Endothelial cell (in vitro differentiated cells): ENCODE results near the gene AFAP1L1. TPM values are rescaled to one million over a fixed set of nuclear protein-coding genes. Genes with fewer than 3 reads are reported as not detected.
A peak's percentile ranks its signal among the peaks of the same experiment; 100 is the strongest.

Experiments used
- DNase-seq: peaks from one replicate; pipeline ENCODE4 v3.0.0; 2021; ENCODE audit warnings: low spot score
- H3K27ac Mint-ChIP-seq: one replicate; pipeline ENCODE4 v1.8.0; 2021; ENCODE audit warnings: mixed read lengths, inconsistent platforms; ENCODE audit not compliant: unreplicated experiment
- H3K27me3 Mint-ChIP-seq: one replicate; pipeline ENCODE4 v1.8.0; 2021; ENCODE audit warnings: mild to moderate bottlenecking, moderate library complexity, mixed read lengths, inconsistent platforms; ENCODE audit not compliant: unreplicated experiment
- H3K36me3 Mint-ChIP-seq: one replicate; pipeline ENCODE4 v1.8.0; 2021; ENCODE audit warnings: mild to moderate bottlenecking, low read depth, mixed read lengths, inconsistent platforms; ENCODE audit not compliant: unreplicated experiment
- H3K4me1 Mint-ChIP-seq: one replicate; pipeline ENCODE4 v1.8.0; 2021; ENCODE audit warnings: mild to moderate bottlenecking, mixed read lengths, inconsistent platforms; ENCODE audit not compliant: unreplicated experiment
- H3K4me3 Mint-ChIP-seq: one replicate; pipeline ENCODE4 v1.8.0; 2021; ENCODE audit warnings: mild to moderate bottlenecking, mixed read lengths, inconsistent platforms; ENCODE audit not compliant: unreplicated experiment
- H3K9me3 Mint-ChIP-seq: one replicate; pipeline ENCODE4 v1.8.0; 2021; ENCODE audit warnings: mixed read lengths, inconsistent platforms; ENCODE audit not compliant: unreplicated experiment
- total RNA-seq: library from RNA; stranded (reverse); fragmentation: NEBNext Ultra II Directional; extraction: Animal tissue kit (Norgen Biotek cat#: 25700); gene quantifications from one replicate; pipeline ENCODE4 v1.2.1, GENCODE V29; 2021; ENCODE audit not compliant: unreplicated experiment
- TF ChIP-seq, protein P1 (sequence below): fragments of 200-600 bp; sonication (generic); IDR thresholded peaks from one replicate; pipeline ENCODE4 v1.5.0; 2021; ENCODE audit warnings: antibody characterized with exemption; ENCODE audit not compliant: unreplicated experiment

AFAP1L1 gene
- total RNA-seq, 1 donor from 2014 or later, result 393 TPM

GRCh38 chr5:149363358-149363757 is 91.7 kb downstream of the AFAP1L1 start:
- peaks cover 12% of the 10 kb centered on the region for H3K4me1 Mint-ChIP-seq
- H3K27me3 Mint-ChIP-seq, result peaks cover 9% of the 10 kb centered on the region
- no peak overlapping the region for H3K4me3 Mint-ChIP-seq
- no peaks in the 10 kb centered on the region for H3K9me3 Mint-ChIP-seq
- no peak overlapping the region for H3K27ac Mint-ChIP-seq
- peaks cover 3% of the 10 kb centered on the region for H3K36me3 Mint-ChIP-seq
- no peak for DNase-seq
- TF ChIP-seq, protein P1, sequence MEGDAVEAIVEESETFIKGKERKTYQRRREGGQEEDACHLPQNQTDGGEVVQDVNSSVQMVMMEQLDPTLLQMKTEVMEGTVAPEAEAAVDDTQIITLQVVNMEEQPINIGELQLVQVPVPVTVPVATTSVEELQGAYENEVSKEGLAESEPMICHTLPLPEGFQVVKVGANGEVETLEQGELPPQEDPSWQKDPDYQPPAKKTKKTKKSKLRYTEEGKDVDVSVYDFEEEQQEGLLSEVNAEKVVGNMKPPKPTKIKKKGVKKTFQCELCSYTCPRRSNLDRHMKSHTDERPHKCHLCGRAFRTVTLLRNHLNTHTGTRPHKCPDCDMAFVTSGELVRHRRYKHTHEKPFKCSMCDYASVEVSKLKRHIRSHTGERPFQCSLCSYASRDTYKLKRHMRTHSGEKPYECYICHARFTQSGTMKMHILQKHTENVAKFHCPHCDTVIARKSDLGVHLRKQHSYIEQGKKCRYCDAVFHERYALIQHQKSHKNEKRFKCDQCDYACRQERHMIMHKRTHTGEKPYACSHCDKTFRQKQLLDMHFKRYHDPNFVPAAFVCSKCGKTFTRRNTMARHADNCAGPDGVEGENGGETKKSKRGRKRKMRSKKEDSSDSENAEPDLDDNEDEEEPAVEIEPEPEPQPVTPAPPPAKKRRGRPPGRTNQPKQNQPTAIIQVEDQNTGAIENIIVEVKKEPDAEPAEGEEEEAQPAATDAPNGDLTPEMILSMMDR, result no peak

DNA sequence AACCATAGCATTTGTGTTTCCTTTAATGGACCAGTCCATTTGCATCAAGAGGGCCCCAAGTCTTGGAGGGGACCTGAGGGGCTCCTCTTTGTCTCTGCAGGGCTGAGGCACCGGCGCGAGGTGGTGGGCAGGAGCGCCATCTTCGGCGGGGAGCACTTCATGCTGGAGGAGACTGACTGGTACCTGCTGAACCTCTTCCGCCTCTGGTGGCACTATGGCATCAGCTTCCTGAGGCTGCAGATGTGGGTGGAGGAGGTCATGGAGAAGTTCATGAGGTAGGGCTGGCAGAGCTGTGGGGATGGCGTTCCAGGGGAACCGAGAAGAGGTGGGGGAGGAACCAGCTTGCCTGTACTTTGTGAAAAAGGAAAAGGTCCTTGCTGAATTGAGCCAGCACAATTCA is 92.3 kb downstream of the AFAP1L1 start:
- H3K36me3 Mint-ChIP-seq, result peaks cover 3% of the 10 kb centered on the region
- TF ChIP-seq, protein P1, result no peak
- H3K4me1 Mint-ChIP-seq, result peaks cover 8% of the 10 kb centered on the region
- no peak for DNase-seq
- no peaks in the 10 kb centered on the region for H3K9me3 Mint-ChIP-seq
- H3K27me3 Mint-ChIP-seq, result peaks cover 9% of the 10 kb centered on the region
- H3K27ac Mint-ChIP-seq, result no peak overlapping the region
- no peak overlapping the region for H3K4me3 Mint-ChIP-seq

DNA sequence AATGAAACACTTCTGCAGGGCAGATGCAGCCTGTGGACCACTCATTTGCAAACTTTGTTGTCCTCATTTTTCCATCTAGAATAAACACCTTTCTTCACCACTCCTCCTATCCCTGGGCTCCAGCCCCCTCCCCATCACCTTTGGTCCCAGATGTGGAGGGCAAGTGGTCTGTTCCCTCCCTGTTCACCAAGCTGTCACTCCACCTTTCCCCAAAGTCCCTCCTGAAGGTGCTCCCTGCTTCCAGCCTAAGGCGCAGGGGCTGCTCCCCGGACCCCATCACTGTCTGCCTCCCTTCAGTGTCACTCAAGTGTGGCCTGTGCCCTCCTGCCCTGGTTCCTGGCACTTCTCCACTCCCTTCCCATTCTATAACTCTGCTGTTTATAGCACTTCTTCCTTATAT is 93.1 kb downstream of the AFAP1L1 start:
- H3K4me3 Mint-ChIP-seq, result peak overlapping the region; percentile 3
- peaks cover 9% of the 10 kb centered on the region for H3K27me3 Mint-ChIP-seq
- TF ChIP-seq, protein P1, result no peak
- H3K9me3 Mint-ChIP-seq, result no peaks in the 10 kb centered on the region
- no peak for DNase-seq
- H3K4me1 Mint-ChIP-seq, result peaks cover 5% of the 10 kb centered on the region
- no peak overlapping the region for H3K27ac Mint-ChIP-seq
- peaks cover 3% of the 10 kb centered on the region for H3K36me3 Mint-ChIP-seq

GRCh38 chr5:149365418-149365817 is 93.8 kb downstream of the AFAP1L1 start:
- DNase-seq, result no peak
- Mint-ChIP-seq H3K4me1 (peaks cover 5% of the 10 kb centered on the region), H3K9me3 (no peaks in the 10 kb centered on the region), H3K27ac (no peak overlapping the region), H3K27me3 (peaks cover 9% of the 10 kb centered on the region), H3K36me3 (peaks cover 3% of the 10 kb centered on the region), H3K4me3 (no peak overlapping the region)
- TF ChIP-seq, protein P1, result no peak

GRCh38 chr5:149366169-149366729 is 94.6 kb downstream of the AFAP1L1 start:
- H3K27me3 Mint-ChIP-seq, result peaks cover 9% of the 10 kb centered on the region
- no peak overlapping the region for H3K4me3 Mint-ChIP-seq
- TF ChIP-seq, protein P1, result no peak
- H3K36me3 Mint-ChIP-seq, result peaks cover 3% of the 10 kb centered on the region
- H3K9me3 Mint-ChIP-seq, result no peaks in the 10 kb centered on the region
- peak overlapping the region; percentile 33 for H3K27ac Mint-ChIP-seq
- H3K4me1 Mint-ChIP-seq, result peaks cover 1% of the 10 kb centered on the region
- no peak for DNase-seq
